MM.1S (cell line): ENCODE measurements around the gene GRK3.

Experiments
- DNase-seq: peaks from one replicate; pipeline ENCODE4 v3.0.0-alpha.2; 2015
- H2AFZ ChIP-seq: fragments of 300-600 bp; sonication (generic); 2 replicates; pipeline ENCODE4 v1.6.0; 2016; ENCODE audit warnings: antibody characterized with exemption, low read length
- H3F3A ChIP-seq: fragments of 300-600 bp; sonication (generic); 2 replicates; pipeline ENCODE4 v1.6.1; 2016; ENCODE audit warnings: mild to moderate bottlenecking, antibody characterized with exemption, low read length, moderate library complexity, mixed read lengths; ENCODE audit not compliant: insufficient read depth
- H3K27ac ChIP-seq: fragments of 300-600 bp; sonication (generic); 2 replicates; pipeline ENCODE4 v1.5.1; 2016; ENCODE audit warnings: mild to moderate bottlenecking, low read length
- H3K27me3 ChIP-seq: fragments of 300-600 bp; sonication (generic); replicated peaks from 2 replicates; pipeline ENCODE4 v1.6.0; 2016; ENCODE audit warnings: low read length; ENCODE audit not compliant: insufficient read depth
- H3K36me3 ChIP-seq: fragments of 300-600 bp; sonication (generic); replicated peaks from 2 replicates; pipeline ENCODE4 v1.6.1; 2016; ENCODE audit warnings: mild to moderate bottlenecking, low read length, mixed read lengths; ENCODE audit not compliant: insufficient read depth
- H3K4me1 ChIP-seq: fragments of 300-600 bp; sonication (generic); 2 replicates; pipeline ENCODE4 v1.6.1; 2016; ENCODE audit warnings: low read length, mixed read lengths
- H3K4me2 ChIP-seq: fragments of 300-600 bp; sonication (generic); 2 replicates; pipeline ENCODE4 v1.6.0; 2016; ENCODE audit warnings: low read depth, low read length
- H3K4me3 ChIP-seq: fragments of 300-600 bp; sonication (generic); 2 replicates; pipeline ENCODE4 v1.5.1; 2016; ENCODE audit warnings: low read length, mixed read lengths
- H3K79me2 ChIP-seq: fragments of 300-600 bp; sonication (generic); 2 replicates; pipeline ENCODE4 v1.6.1; 2016; ENCODE audit warnings: mixed run types, low read length, mixed read lengths
- H3K9ac ChIP-seq: fragments of 300-600 bp; sonication (generic); 2 replicates; pipeline ENCODE4 v1.6.1; 2016; ENCODE audit warnings: low read length, mixed read lengths
- H3K9me2 ChIP-seq: fragments of 300-600 bp; sonication (generic); replicated peaks from 2 replicates; pipeline ENCODE4 v1.6.1; 2016; ENCODE audit warnings: mild to moderate bottlenecking, low read length, mixed read lengths; ENCODE audit not compliant: insufficient read depth
- H3K9me3 ChIP-seq: fragments of 300-600 bp; sonication (generic); replicated peaks from 2 replicates; pipeline ENCODE4 v1.6.1; 2016; ENCODE audit warnings: mild to moderate bottlenecking, low read length, mixed read lengths; ENCODE audit not compliant: insufficient read depth
- H4K20me1 ChIP-seq: fragments of 300-600 bp; sonication (generic); 2 replicates; pipeline ENCODE4 v1.6.1; 2016; ENCODE audit warnings: mild to moderate bottlenecking, low read length, moderate library complexity, mixed read lengths; ENCODE audit not compliant: insufficient read depth
- EZH2 ChIP-seq: fragments of 300-600 bp; sonication (generic); optimal IDR thresholded peaks from 2 replicates; pipeline ENCODE3; 2017; ENCODE audit warnings: low read depth, mild to moderate bottlenecking, antibody characterized with exemption, low read length, mixed read lengths
- EZH2phosphoT487 ChIP-seq: fragments of 300-600 bp; sonication (generic); IDR thresholded peaks from 2 replicates; pipeline ENCODE4 v1.6.1; 2018; ENCODE audit warnings: antibody characterized with exemption, low read length
- TF ChIP-seq, protein P1 (sequence below): fragments of 300-600 bp; sonication (generic); IDR thresholded peaks from 2 replicates; pipeline ENCODE4 v1.5.1; 2016; ENCODE audit warnings: antibody characterized with exemption, low read length, mixed read lengths

The GRK3 gene

DNA sequence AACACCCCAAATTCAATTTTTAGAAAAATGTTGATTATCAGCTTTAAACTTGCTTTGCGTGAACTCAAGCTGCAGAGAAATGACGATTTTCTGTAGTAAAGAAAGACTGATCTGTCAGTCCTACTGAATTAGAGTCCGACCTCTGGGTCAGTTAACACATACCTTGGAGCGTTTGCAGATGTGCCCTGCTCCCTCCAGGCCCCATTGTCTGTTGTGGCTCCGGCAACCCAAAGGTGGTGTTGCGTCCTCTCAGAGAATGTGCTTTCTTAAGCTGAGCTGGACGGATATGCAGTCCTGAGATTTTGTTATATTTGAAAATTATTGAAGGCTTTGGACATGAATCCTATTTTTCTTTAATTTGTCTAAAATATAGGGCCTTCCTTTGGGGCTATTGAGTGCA lies 146.0 kb downstream of the GRK3 start:
- H3K36me3 ChIP-seq: no peaks in the 10 kb centered on the region
- no peak overlapping the region for H3K9ac ChIP-seq
- H3K9me2 ChIP-seq: no peaks in the 10 kb centered on the region
- H3K4me1 ChIP-seq: no peaks in the 10 kb centered on the region
- no peaks in the 10 kb centered on the region for H3F3A ChIP-seq
- H4K20me1 ChIP-seq: no peaks in the 10 kb centered on the region
- DNase-seq: no peak
- no peaks in the 10 kb centered on the region for H3K27me3 ChIP-seq
- H3K9me3 ChIP-seq: no peaks in the 10 kb centered on the region
- no peak overlapping the region for H3K4me2 ChIP-seq
- H3K4me3 ChIP-seq: no peak overlapping the region
- H3K79me2 ChIP-seq: no peaks in the 10 kb centered on the region
- no peak overlapping the region for H2AFZ ChIP-seq
- TF ChIP-seq EZH2phosphoT487 (no peak), EZH2 (no peak)
- TF ChIP-seq, protein P1, sequence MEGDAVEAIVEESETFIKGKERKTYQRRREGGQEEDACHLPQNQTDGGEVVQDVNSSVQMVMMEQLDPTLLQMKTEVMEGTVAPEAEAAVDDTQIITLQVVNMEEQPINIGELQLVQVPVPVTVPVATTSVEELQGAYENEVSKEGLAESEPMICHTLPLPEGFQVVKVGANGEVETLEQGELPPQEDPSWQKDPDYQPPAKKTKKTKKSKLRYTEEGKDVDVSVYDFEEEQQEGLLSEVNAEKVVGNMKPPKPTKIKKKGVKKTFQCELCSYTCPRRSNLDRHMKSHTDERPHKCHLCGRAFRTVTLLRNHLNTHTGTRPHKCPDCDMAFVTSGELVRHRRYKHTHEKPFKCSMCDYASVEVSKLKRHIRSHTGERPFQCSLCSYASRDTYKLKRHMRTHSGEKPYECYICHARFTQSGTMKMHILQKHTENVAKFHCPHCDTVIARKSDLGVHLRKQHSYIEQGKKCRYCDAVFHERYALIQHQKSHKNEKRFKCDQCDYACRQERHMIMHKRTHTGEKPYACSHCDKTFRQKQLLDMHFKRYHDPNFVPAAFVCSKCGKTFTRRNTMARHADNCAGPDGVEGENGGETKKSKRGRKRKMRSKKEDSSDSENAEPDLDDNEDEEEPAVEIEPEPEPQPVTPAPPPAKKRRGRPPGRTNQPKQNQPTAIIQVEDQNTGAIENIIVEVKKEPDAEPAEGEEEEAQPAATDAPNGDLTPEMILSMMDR: no peak
- no peak overlapping the region for H3K27ac ChIP-seq

DNA sequence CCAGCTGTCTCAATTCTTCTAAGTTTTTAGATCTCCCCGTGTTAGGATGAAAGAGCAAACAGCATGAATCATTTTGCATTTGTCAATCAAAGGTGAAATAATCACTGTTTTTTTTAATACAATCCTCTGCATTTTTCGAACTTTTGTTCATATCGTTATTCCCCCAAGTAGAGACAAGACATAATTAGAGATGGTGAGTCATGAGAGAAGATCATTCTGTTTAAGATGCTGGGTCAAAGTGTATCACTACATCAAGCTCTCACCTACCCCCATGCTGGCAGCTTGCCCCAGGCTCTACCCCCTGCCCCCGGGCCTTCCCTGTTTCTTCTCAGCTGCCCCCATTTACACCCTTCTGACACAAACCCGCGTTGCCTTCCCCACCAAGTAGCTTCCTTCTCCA lies 147.0 kb downstream of the GRK3 start:
- Histone ChIP-seq H2AFZ (no peak overlapping the region), H3K4me1 (no peaks in the 10 kb centered on the region), H3K9me3 (no peaks in the 10 kb centered on the region), H3K9me2 (no peaks in the 10 kb centered on the region), H3K4me2 (no peak overlapping the region), H3K27ac (no peak overlapping the region), H4K20me1 (no peaks in the 10 kb centered on the region), H3K79me2 (no peaks in the 10 kb centered on the region), H3K36me3 (no peaks in the 10 kb centered on the region), H3K9ac (no peak overlapping the region), H3K4me3 (no peak overlapping the region), H3K27me3 (no peaks in the 10 kb centered on the region), H3F3A (no peaks in the 10 kb centered on the region)
- no peak for TF ChIP-seq EZH2phosphoT487
- no peak for DNase-seq

DNA sequence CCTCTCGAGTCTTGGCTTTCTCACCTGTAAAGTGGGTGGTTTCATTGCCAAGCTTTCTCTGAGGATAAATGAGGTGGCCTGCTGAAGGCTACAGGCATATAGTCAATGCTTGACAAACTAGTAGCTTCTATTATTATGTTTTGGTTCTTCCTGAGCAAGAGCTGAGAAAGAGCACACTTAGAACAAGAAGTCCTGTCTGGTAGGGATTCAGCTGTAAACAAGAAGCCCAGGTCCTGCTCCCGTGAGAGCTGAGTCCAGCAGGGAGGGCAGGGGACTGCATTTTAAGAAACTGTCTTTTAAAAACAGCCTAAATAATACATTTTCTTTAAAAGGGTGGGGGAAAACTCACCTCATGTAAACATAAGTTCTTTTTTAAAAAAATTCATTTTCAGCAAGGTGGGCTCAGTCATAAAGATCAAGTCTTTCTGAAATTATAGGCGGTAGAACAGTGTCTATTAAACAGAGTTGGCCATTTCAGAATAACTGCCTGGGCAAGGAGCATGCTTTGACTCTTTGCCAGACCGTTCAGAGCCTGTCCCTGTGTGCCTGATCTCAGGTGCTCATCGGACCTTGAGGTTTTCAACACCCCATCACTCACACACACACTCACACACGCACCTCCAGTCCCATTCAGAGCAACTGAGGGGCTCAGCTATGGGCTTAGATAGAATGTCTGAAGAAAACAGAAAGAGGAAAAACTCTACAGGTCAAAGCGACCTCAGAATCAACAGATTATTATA lies 148.4 kb downstream of the GRK3 start:
- TF ChIP-seq EZH2phosphoT487: no peak
- Histone ChIP-seq H3K4me3 (no peak overlapping the region), H4K20me1 (no peaks in the 10 kb centered on the region), H3F3A (no peaks in the 10 kb centered on the region), H3K4me1 (no peaks in the 10 kb centered on the region), H3K9me2 (no peaks in the 10 kb centered on the region), H2AFZ (no peak overlapping the region), H3K9me3 (no peaks in the 10 kb centered on the region), H3K79me2 (no peaks in the 10 kb centered on the region), H3K27me3 (no peaks in the 10 kb centered on the region), H3K36me3 (no peaks in the 10 kb centered on the region), H3K27ac (no peak overlapping the region), H3K4me2 (no peak overlapping the region), H3K9ac (no peak overlapping the region)
- DNase-seq: no peak

DNA sequence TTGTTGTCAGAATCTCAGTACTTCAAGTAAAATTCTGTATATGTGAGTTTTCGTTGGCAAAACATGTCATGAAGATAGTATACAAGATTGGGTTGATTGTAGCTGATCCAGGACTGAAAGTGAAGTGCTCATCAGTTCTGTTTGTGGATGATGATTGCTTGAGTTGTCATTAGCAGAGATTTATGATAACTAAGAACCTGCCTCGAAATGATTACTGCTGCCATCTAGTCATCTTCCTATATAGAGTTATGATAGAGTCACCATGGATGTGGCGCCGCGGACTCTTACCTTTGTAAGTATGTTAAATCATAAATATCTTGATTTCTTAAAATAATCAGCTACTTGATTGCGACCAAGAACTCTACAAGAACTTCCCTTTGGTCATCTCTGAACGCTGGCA lies 149.6 kb downstream of the GRK3 start:
- H3K79me2 ChIP-seq: no peaks in the 10 kb centered on the region
- no peak for DNase-seq
- no peak for TF ChIP-seq EZH2
- TF ChIP-seq, protein P1: no peak
- no peak for TF ChIP-seq EZH2phosphoT487
- H2AFZ ChIP-seq: no peak overlapping the region
- no peaks in the 10 kb centered on the region for H3F3A ChIP-seq
- H4K20me1 ChIP-seq: no peaks in the 10 kb centered on the region
- H3K4me3 ChIP-seq: no peak overlapping the region
- no peak overlapping the region for H3K9ac ChIP-seq
- no peaks in the 10 kb centered on the region for H3K4me1 ChIP-seq
- H3K4me2 ChIP-seq: no peak overlapping the region
- no peaks in the 10 kb centered on the region for H3K36me3 ChIP-seq
- H3K27me3 ChIP-seq: no peaks in the 10 kb centered on the region
- no peaks in the 10 kb centered on the region for H3K9me2 ChIP-seq
- H3K27ac ChIP-seq: no peak overlapping the region
- H3K9me3 ChIP-seq: no peaks in the 10 kb centered on the region
